ENCODE measurements around the gene SDHC.
"Not testable (repeated sequence)": the region's sequence is repeated elsewhere in the genome, so short reads cannot be mapped to it uniquely, and the experiment has no call there.

SDHC gene

GRCh38 chr1:161388639-161389038 lies 74.5 kb downstream of the SDHC start:
- no peak overlapping the region for H3K4me3 ChIP-seq (ENCODE audit: low read depth in 1 of 2, low read length in 2 of 2)
- no peaks in the 10 kb centered on the region for H3K27me3 ChIP-seq (ENCODE audit: low read depth, low read length)
- H3K9me3 ChIP-seq (ENCODE audit: control insufficient read depth in 1 of 2, low read length in 2 of 2), result no peaks in the 10 kb centered on the region
- H3K36me3 ChIP-seq (ENCODE audit: control insufficient read depth in 1 of 2, insufficient read depth in 2 of 2, low read length in 2 of 2), result no peaks in the 10 kb centered on the region
- no peaks in the 10 kb centered on the region for H3K4me1 ChIP-seq (ENCODE audit: control insufficient read depth in 1 of 2, insufficient read depth in 2 of 2, low read length in 2 of 2)
- H3K27ac ChIP-seq (ENCODE audit: low read length), result no peak overlapping the region

GRCh38 chr1:161389158-161389557 lies 75.0 kb downstream of the SDHC start:
- not testable (repeated sequence) for H3K4me1 ChIP-seq (ENCODE audit: control insufficient read depth in 1 of 2, insufficient read depth in 2 of 2, low read length in 2 of 2); H3K36me3 ChIP-seq (ENCODE audit: control insufficient read depth in 1 of 2, insufficient read depth in 2 of 2, low read length in 2 of 2); H3K27me3 ChIP-seq (ENCODE audit: low read depth, low read length); H3K9me3 ChIP-seq (ENCODE audit: control insufficient read depth in 1 of 2, low read length in 2 of 2)
- Histone ChIP-seq H3K4me3 (ENCODE audit: low read depth in 1 of 2, low read length in 2 of 2) (peak overlapping the region in 1 of 2 donors; percentile 75), H3K27ac (ENCODE audit: low read length) (peak overlapping the region; percentile 97)

- Histone ChIP-seq H3K4me3 (ENCODE audit: low read depth in 1 of 2, low read length in 2 of 2) (peak overlapping the region; percentile 58 to 75), H3K4me1 (ENCODE audit: control insufficient read depth in 1 of 2, insufficient read depth in 2 of 2, low read length in 2 of 2) (no peaks in the 10 kb centered on the region), H3K27ac (ENCODE audit: low read length) (peak overlapping the region; percentile 97), H3K36me3 (ENCODE audit: control insufficient read depth in 1 of 2, insufficient read depth in 2 of 2, low read length in 2 of 2) (no peaks in the 10 kb centered on the region), H3K27me3 (ENCODE audit: low read depth, low read length) (no peaks in the 10 kb centered on the region), H3K9me3 (ENCODE audit: control insufficient read depth in 1 of 2, low read length in 2 of 2) (no peaks in the 10 kb centered on the region)
Measured at GRCh38 chr1:161389691-161390558, 75.7 kb downstream of the SDHC start.

GRCh38 chr1:161390559-161390858 lies 76.3 kb downstream of the SDHC start:
- Histone ChIP-seq H3K4me3 (ENCODE audit: low read depth in 1 of 2, low read length in 2 of 2) (peak overlapping the region; percentile 58 to 74), H3K4me1 (ENCODE audit: control insufficient read depth in 1 of 2, insufficient read depth in 2 of 2, low read length in 2 of 2) (no peaks in the 10 kb centered on the region), H3K9me3 (ENCODE audit: control insufficient read depth in 1 of 2, low read length in 2 of 2) (no peaks in the 10 kb centered on the region), H3K36me3 (ENCODE audit: control insufficient read depth in 1 of 2, insufficient read depth in 2 of 2, low read length in 2 of 2) (no peaks in the 10 kb centered on the region), H3K27ac (ENCODE audit: low read length) (peak overlapping the region; percentile 72), H3K27me3 (ENCODE audit: low read depth, low read length) (no peaks in the 10 kb centered on the region)

- H3K9me3 ChIP-seq (ENCODE audit: control insufficient read depth in 1 of 2, low read length in 2 of 2); H3K36me3 ChIP-seq (ENCODE audit: control insufficient read depth in 1 of 2, insufficient read depth in 2 of 2, low read length in 2 of 2); H3K27me3 ChIP-seq (ENCODE audit: low read depth, low read length); H3K27ac ChIP-seq (ENCODE audit: low read length); H3K4me1 ChIP-seq (ENCODE audit: control insufficient read depth in 1 of 2, insufficient read depth in 2 of 2, low read length in 2 of 2): not testable (repeated sequence)
- H3K4me3 ChIP-seq (ENCODE audit: low read depth in 1 of 2, low read length in 2 of 2), result peak overlapping the region in 1 of 2 donors; percentile 58
Measured at GRCh38 chr1:161391136-161391535, 77.0 kb downstream of the SDHC start.

- Histone ChIP-seq H3K27ac (ENCODE audit: low read length) (no peak overlapping the region), H3K9me3 (ENCODE audit: control insufficient read depth in 1 of 2, low read length in 2 of 2) (no peaks in the 10 kb centered on the region), H3K27me3 (ENCODE audit: low read depth, low read length) (no peaks in the 10 kb centered on the region), H3K4me1 (ENCODE audit: control insufficient read depth in 1 of 2, insufficient read depth in 2 of 2, low read length in 2 of 2) (no peaks in the 10 kb centered on the region), H3K36me3 (ENCODE audit: control insufficient read depth in 1 of 2, insufficient read depth in 2 of 2, low read length in 2 of 2) (no peaks in the 10 kb centered on the region), H3K4me3 (ENCODE audit: low read depth in 1 of 2, low read length in 2 of 2) (no peak overlapping the region)
Measured at GRCh38 chr1:161391611-161392010, 77.4 kb downstream of the SDHC start.

GRCh38 chr1:161393151-161393550 lies 79.0 kb downstream of the SDHC start:
- no peaks in the 10 kb centered on the region for H3K4me1 ChIP-seq (ENCODE audit: control insufficient read depth in 1 of 2, insufficient read depth in 2 of 2, low read length in 2 of 2)
- H3K27me3 ChIP-seq (ENCODE audit: low read depth, low read length), result no peaks in the 10 kb centered on the region
- H3K36me3 ChIP-seq (ENCODE audit: control insufficient read depth in 1 of 2, insufficient read depth in 2 of 2, low read length in 2 of 2), result no peaks in the 10 kb centered on the region
- H3K9me3 ChIP-seq (ENCODE audit: control insufficient read depth in 1 of 2, low read length in 2 of 2), result no peaks in the 10 kb centered on the region
- no peak overlapping the region for H3K27ac ChIP-seq (ENCODE audit: low read length)
- H3K4me3 ChIP-seq (ENCODE audit: low read depth in 1 of 2, low read length in 2 of 2), result no peak overlapping the region

GRCh38 chr1:161397038-161397437 lies 82.9 kb downstream of the SDHC start:
- not testable (repeated sequence) for H3K4me1 ChIP-seq (ENCODE audit: control insufficient read depth in 1 of 2, insufficient read depth in 2 of 2, low read length in 2 of 2); H3K27me3 ChIP-seq (ENCODE audit: low read depth, low read length); H3K27ac ChIP-seq (ENCODE audit: low read length); H3K4me3 ChIP-seq (ENCODE audit: low read depth in 1 of 2, low read length in 2 of 2); H3K9me3 ChIP-seq (ENCODE audit: control insufficient read depth in 1 of 2, low read length in 2 of 2); H3K36me3 ChIP-seq (ENCODE audit: control insufficient read depth in 1 of 2, insufficient read depth in 2 of 2, low read length in 2 of 2)

GRCh38 chr1:161398900-161399256 lies 84.7 kb downstream of the SDHC start:
- no peaks in the 10 kb centered on the region for H3K9me3 ChIP-seq (ENCODE audit: control insufficient read depth in 1 of 2, low read length in 2 of 2)
- peak overlapping the region; percentile 100 for H3K27ac ChIP-seq (ENCODE audit: low read length)
- H3K4me3 ChIP-seq (ENCODE audit: low read depth in 1 of 2, low read length in 2 of 2), result peak overlapping the region; percentile 76 to 92
- no peaks in the 10 kb centered on the region for H3K27me3 ChIP-seq (ENCODE audit: low read depth, low read length)
- peaks cover 0 to 6% of the 10 kb centered on the region in 2 donors for H3K4me1 ChIP-seq (ENCODE audit: control insufficient read depth in 1 of 2, insufficient read depth in 2 of 2, low read length in 2 of 2)
- peaks cover 0 to 4% of the 10 kb centered on the region in 2 donors for H3K36me3 ChIP-seq (ENCODE audit: control insufficient read depth in 1 of 2, insufficient read depth in 2 of 2, low read length in 2 of 2)

GRCh38 chr1:161399257-161399998 lies 85.2 kb downstream of the SDHC start:
- no peaks in the 10 kb centered on the region for H3K9me3 ChIP-seq (ENCODE audit: control insufficient read depth in 1 of 2, low read length in 2 of 2)
- peaks cover 0 to 6% of the 10 kb centered on the region in 2 donors for H3K4me1 ChIP-seq (ENCODE audit: control insufficient read depth in 1 of 2, insufficient read depth in 2 of 2, low read length in 2 of 2)
- H3K27me3 ChIP-seq (ENCODE audit: low read depth, low read length), result no peaks in the 10 kb centered on the region
- H3K4me3 ChIP-seq (ENCODE audit: low read depth in 1 of 2, low read length in 2 of 2), result peak overlapping the region; percentile 76 to 92
- peaks cover 0 to 4% of the 10 kb centered on the region in 2 donors for H3K36me3 ChIP-seq (ENCODE audit: control insufficient read depth in 1 of 2, insufficient read depth in 2 of 2, low read length in 2 of 2)
- H3K27ac ChIP-seq (ENCODE audit: low read length), result peak overlapping the region; percentile 100

GRCh38 chr1:161402446-161402845 lies 88.3 kb downstream of the SDHC start:
- H3K4me3 ChIP-seq (ENCODE audit: low read depth in 1 of 2, low read length in 2 of 2), result no peak overlapping the region

More at GRCh38 chr1:161402446-161402845, 88.3 kb downstream of the SDHC start:
- peaks cover 0 to 6% of the 10 kb centered on the region in 2 donors for H3K4me1 ChIP-seq (ENCODE audit: control insufficient read depth in 1 of 2, insufficient read depth in 2 of 2, low read length in 2 of 2)
- H3K27ac ChIP-seq (ENCODE audit: low read length), result no peak overlapping the region
- no peaks in the 10 kb centered on the region for H3K9me3 ChIP-seq (ENCODE audit: control insufficient read depth in 1 of 2, low read length in 2 of 2)
- H3K36me3 ChIP-seq (ENCODE audit: control insufficient read depth in 1 of 2, insufficient read depth in 2 of 2, low read length in 2 of 2), result peaks cover 0 to 4% of the 10 kb centered on the region in 2 donors
- H3K27me3 ChIP-seq (ENCODE audit: low read depth, low read length), result no peaks in the 10 kb centered on the region
